Natural killer cell (primary cell): ENCODE results near the gene CHRNA10. TPM values are rescaled to one million over a fixed set of nuclear protein-coding genes. Genes with fewer than 3 reads are reported as not detected.
"Not testable (repeated sequence)": the region's sequence is repeated elsewhere in the genome, so short reads cannot be mapped to it uniquely, and the experiment has no call there.

Source experiments
- ATAC-seq, 3 donors: fragments of 150-1000 bp in 2 of 3; fragments of 200-7000 bp in 1 of 3; cut with Tn5 transposase; 1 replicate in 1 of 3; 2 replicates in 2 of 3; pipeline ENCODE4 v1.10.0; 2021; ENCODE audit warnings: mild to moderate bottlenecking in 2 of 3, moderate library complexity in 2 of 3
- DNase-seq, 2 donors: peaks; one replicate each; pipeline versions ENCODE4 v3.0.0 to v3.0.0-alpha.2; 2013 to 2021; ENCODE audit warnings: mixed read lengths in 1 of 2
- H3K27ac ChIP-seq: one replicate; pipeline ENCODE4 v1.5.1; 2013; ENCODE audit warnings: mild to moderate bottlenecking, low read length
- H3K27me3 ChIP-seq: one replicate; pipeline ENCODE4 v1.6.1; 2013; ENCODE audit warnings: low read length; ENCODE audit not compliant: control insufficient read depth, insufficient read depth
- H3K36me3 ChIP-seq: one replicate; pipeline ENCODE4 v1.6.1; 2013; ENCODE audit warnings: low read length; ENCODE audit not compliant: control insufficient read depth, insufficient read depth
- H3K4me1 ChIP-seq: one replicate; pipeline ENCODE4 v1.6.1; 2013; ENCODE audit warnings: low read length; ENCODE audit not compliant: control insufficient read depth, insufficient read depth
- H3K4me3 ChIP-seq: one replicate; pipeline ENCODE4 v1.5.1; 2013; ENCODE audit warnings: low read length
- H3K9me3 ChIP-seq: one replicate; pipeline ENCODE4 v1.6.1; 2013; ENCODE audit warnings: low read length; ENCODE audit not compliant: control insufficient read depth, insufficient read depth
- H3K27ac Mint-ChIP-seq, 2 donors: one replicate each; pipeline ENCODE4 v1.8.0; 2022; ENCODE audit warnings: mild to moderate bottlenecking in 2 of 2, mixed read lengths in 2 of 2, moderate library complexity in 1 of 2
- H3K27me3 Mint-ChIP-seq, 2 donors: one replicate each; pipeline ENCODE4 v1.8.0; 2022; ENCODE audit warnings: low read depth in 2 of 2, mixed read lengths in 2 of 2
- H3K36me3 Mint-ChIP-seq: one replicate; pipeline ENCODE4 v1.8.0; 2022; ENCODE audit warnings: mixed read lengths
- H3K4me1 Mint-ChIP-seq, 2 donors: one replicate each; pipeline ENCODE4 v1.8.0; 2022; ENCODE audit warnings: mixed read lengths in 2 of 2
- H3K4me3 Mint-ChIP-seq: one replicate; pipeline ENCODE4 v1.8.0; 2022; ENCODE audit warnings: mild to moderate bottlenecking, moderate library complexity, mixed read lengths
- H3K9me3 Mint-ChIP-seq, 2 donors: one replicate each; pipeline ENCODE4 v1.8.0; 2022; ENCODE audit warnings: mixed read lengths in 2 of 2
- WGBS: methylation state at CpG from one replicate; pipeline ENCODE4 v1.1.7; 2013; ENCODE audit warnings: missing lambda C conversion rate; ENCODE audit not compliant: insufficient coverage; 5-methylcytosine and 5-hydroxymethylcytosine counted together
- intact Hi-C: fragments of 100-400 bp; cut with micrococcal nuclease; formaldehyde crosslinking; loops from one replicate; pipeline ENCODE4 v1.14.2; 2022
- total RNA-seq, 4 donors: library from RNA; stranded (reverse); fragments of 120-200 nt in 1 of 4; gene quantifications; one replicate each; pipeline versions ENCODE4 v1.2.3 to v1.2.4, GENCODE V29; 2013 to 2022
- TF ChIP-seq, protein P1 (sequence below): fragments of 200-600 bp; IDR thresholded peaks from one replicate; pipeline ENCODE4 v1.8.0; 2022; ENCODE audit warnings: antibody characterized with exemption

The CHRNA10 gene
- total RNA-seq, 3 donors from 2014 or later (not counting 1 experiment from before 2014, with no cell fraction given) = 0.36 to 0.60 (median 0.45) TPM

DNA sequence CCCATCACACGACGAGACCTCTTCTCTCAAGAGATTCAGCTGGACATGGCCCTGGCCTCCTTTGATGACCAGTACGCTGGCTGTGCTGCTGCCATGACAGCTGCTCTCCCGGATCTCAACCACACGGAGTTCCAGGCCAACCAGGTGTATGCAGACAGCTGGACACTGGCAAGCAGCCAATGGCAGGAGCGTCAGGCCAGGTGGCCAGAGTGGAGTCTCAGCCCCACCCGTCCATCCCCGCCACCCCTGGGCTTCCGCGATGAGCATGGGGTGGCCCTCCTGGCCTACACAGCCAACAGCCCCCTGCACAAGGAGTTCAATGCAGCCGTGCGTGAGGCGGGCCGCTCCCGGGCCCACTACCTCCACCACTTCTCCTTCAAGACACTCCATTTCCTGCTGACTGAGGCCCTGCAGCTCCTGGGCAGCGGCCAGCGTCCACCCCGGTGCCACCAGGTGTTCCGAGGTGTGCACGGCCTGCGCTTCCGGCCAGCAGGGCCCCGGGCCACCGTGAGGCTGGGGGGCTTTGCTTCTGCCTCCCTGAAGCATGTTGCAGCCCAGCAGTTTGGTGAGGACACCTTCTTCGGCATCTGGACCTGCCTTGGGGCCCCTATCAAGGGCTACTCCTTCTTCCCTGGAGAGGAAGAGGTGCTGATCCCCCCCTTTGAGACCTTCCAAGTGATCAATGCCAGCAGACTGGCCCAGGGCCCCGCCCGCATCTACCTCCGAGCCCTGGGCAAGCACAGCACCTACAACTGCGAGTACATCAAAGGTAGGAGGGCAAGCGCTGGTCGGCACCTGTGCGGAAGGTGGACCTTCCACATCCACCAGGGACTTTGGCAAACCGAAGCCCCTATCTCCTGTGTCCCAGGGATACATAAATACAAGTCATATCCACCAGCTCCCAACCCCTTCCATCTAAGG is 11.3 kb downstream of the CHRNA10 start:
- TF ChIP-seq, protein P1, sequence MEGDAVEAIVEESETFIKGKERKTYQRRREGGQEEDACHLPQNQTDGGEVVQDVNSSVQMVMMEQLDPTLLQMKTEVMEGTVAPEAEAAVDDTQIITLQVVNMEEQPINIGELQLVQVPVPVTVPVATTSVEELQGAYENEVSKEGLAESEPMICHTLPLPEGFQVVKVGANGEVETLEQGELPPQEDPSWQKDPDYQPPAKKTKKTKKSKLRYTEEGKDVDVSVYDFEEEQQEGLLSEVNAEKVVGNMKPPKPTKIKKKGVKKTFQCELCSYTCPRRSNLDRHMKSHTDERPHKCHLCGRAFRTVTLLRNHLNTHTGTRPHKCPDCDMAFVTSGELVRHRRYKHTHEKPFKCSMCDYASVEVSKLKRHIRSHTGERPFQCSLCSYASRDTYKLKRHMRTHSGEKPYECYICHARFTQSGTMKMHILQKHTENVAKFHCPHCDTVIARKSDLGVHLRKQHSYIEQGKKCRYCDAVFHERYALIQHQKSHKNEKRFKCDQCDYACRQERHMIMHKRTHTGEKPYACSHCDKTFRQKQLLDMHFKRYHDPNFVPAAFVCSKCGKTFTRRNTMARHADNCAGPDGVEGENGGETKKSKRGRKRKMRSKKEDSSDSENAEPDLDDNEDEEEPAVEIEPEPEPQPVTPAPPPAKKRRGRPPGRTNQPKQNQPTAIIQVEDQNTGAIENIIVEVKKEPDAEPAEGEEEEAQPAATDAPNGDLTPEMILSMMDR = no peak
- Mint-ChIP-seq H3K4me3 (no peak overlapping the region), H3K27ac (no peak overlapping the region), H3K36me3 (peaks cover 2% of the 10 kb centered on the region), H3K27me3 (peaks cover 0 to 6% of the 10 kb centered on the region in 2 donors), H3K4me1 (no peaks in the 10 kb centered on the region), H3K9me3 (no peaks in the 10 kb centered on the region)
- H3K36me3 ChIP-seq = peaks cover 2% of the 10 kb centered on the region
- H3K9me3 ChIP-seq = no peaks in the 10 kb centered on the region
- no peak overlapping the region for H3K27ac ChIP-seq
- WGBS = 93% methylated on average over 33 of the region's 33 CpGs
- no peak for DNase-seq
- H3K4me3 ChIP-seq = no peak overlapping the region
- ATAC-seq = no peak
- no peaks in the 10 kb centered on the region for H3K27me3 ChIP-seq
- no peaks in the 10 kb centered on the region for H3K4me1 ChIP-seq
- intact Hi-C loops = no loop called here

DNA sequence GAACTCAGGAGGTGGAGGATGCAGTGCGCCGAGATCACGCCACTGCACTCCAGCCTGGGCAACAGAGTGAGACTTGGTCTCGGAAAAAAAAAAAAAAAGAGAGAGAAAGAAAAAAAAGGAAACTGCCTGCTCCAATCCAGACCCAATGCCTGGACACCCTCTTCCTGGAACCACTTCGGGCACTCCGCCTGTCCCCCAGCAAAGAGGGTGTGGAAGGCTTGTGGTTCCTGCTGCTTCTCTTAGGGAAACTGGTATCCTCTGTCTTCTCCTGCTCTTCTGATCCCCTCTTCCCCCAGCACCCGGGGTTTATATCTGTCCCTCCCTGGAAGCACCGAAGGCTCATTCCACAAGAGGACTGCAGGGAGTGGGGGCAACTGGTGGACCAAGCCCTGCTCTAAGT is 12.9 kb downstream of the CHRNA10 start:
- Mint-ChIP-seq H3K4me1 (no peaks in the 10 kb centered on the region), H3K27ac (no peak overlapping the region), H3K9me3 (no peaks in the 10 kb centered on the region), H3K4me3 (no peak overlapping the region), H3K27me3 (peaks cover 0 to 6% of the 10 kb centered on the region in 2 donors), H3K36me3 (no peaks in the 10 kb centered on the region)
- Histone ChIP-seq H3K4me1 (no peaks in the 10 kb centered on the region), H3K27me3 (no peaks in the 10 kb centered on the region), H3K4me3 (no peak overlapping the region), H3K36me3 (no peaks in the 10 kb centered on the region), H3K27ac (no peak overlapping the region), H3K9me3 (no peaks in the 10 kb centered on the region)
- ATAC-seq (no peak), DNase-seq (no peak)
- TF ChIP-seq, protein P1 = no peak
- WGBS = 92% methylated on average over 8 of the region's 8 CpGs
- intact Hi-C loops = no loop called here

DNA sequence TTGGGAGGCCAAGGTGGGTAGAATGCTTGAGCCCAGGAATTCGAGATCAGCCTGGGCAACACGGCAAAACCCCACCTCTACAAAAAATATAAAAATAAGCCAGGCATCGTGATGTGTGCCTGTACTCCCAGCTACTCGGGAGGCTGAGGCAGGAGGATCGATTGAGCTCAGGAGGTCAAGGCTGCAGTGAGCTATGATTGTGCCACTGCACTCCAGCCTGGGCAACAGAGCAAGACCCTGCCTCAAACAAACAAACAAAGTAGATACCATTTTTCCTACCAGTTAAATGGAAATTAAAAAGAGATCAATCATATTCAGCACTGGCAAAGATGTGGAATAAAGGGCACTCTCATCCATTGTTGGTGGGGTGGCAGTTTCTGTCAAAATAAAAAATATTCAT is 13.9 kb downstream of the CHRNA10 start:
- WGBS = 92% methylated on average over 5 of the region's 5 CpGs
- H3K36me3 Mint-ChIP-seq, H3K9me3 ChIP-seq, H3K27me3 Mint-ChIP-seq, H3K9me3 Mint-ChIP-seq, H3K27me3 ChIP-seq, H3K36me3 ChIP-seq, H3K4me3 Mint-ChIP-seq, DNase-seq, H3K4me1 ChIP-seq, H3K4me1 Mint-ChIP-seq, H3K4me3 ChIP-seq, H3K27ac Mint-ChIP-seq, ATAC-seq, H3K27ac ChIP-seq, intact Hi-C loops: not testable (repeated sequence)

DNA sequence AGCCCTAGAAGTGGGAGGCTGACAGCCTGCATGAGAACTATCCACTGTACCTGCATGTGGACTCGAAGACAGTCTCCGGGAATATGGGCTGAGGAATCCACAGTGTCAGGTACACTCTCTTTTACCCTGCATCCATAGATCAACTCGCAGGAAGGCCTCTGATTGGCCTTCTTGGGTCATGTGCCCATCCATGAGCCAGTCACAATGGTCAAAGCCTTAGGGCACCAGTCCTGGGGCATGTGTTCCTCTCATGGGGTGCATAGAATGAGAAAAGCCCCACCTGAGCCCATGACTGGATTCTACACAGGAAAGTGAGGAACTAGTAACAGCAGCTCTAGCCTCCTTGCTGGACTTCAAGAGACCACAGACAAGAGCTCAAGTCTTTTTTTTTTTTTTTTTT is 15.6 kb downstream of the CHRNA10 start:
- ATAC-seq (no peak), DNase-seq (no peak)
- TF ChIP-seq, protein P1 = no peak
- Mint-ChIP-seq H3K9me3 (no peaks in the 10 kb centered on the region), H3K4me3 (no peak overlapping the region), H3K27me3 (peaks cover 0 to 14% of the 10 kb centered on the region in 2 donors), H3K27ac (no peak overlapping the region), H3K4me1 (no peaks in the 10 kb centered on the region), H3K36me3 (no peaks in the 10 kb centered on the region)
- H3K9me3 ChIP-seq = no peaks in the 10 kb centered on the region
- H3K4me3 ChIP-seq = no peak overlapping the region
- H3K27ac ChIP-seq = no peak overlapping the region
- intact Hi-C loops = no loop called here
- no peaks in the 10 kb centered on the region for H3K4me1 ChIP-seq
- 90% methylated on average over 3 of the region's 3 CpGs for WGBS
- no peaks in the 10 kb centered on the region for H3K36me3 ChIP-seq
- H3K27me3 ChIP-seq = no peaks in the 10 kb centered on the region

DNA sequence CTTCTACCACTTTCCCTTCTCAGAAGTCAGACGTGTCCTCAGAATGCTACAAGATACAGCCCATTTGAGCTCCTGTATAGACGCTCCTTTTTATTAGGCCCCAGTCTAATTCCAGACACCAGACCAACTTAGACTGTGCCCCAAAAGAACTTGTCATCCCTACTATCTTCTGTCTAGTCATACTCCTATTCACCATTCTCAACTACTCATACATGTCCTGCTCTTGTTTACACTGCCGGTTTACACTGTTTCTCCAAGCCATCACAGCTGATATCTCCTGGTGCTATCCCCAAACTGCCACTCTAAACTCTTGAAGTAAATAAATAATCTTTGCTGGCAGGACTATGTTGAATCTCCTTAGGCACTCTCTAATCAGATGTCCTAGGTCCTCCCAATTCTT is 18.7 kb downstream of the CHRNA10 start:
- H3K9me3 Mint-ChIP-seq, H3K4me1 ChIP-seq, intact Hi-C loops, H3K27ac ChIP-seq, H3K4me3 Mint-ChIP-seq, H3K4me3 ChIP-seq, H3K4me1 Mint-ChIP-seq, H3K36me3 ChIP-seq, H3K9me3 ChIP-seq, H3K27me3 ChIP-seq, DNase-seq, H3K27ac Mint-ChIP-seq, H3K36me3 Mint-ChIP-seq, ATAC-seq: not testable (repeated sequence)
- peaks cover 21 to 25% of the 10 kb centered on the region in 2 donors for H3K27me3 Mint-ChIP-seq
- 87% methylated on average over 2 of the region's 3 CpGs for WGBS

DNA sequence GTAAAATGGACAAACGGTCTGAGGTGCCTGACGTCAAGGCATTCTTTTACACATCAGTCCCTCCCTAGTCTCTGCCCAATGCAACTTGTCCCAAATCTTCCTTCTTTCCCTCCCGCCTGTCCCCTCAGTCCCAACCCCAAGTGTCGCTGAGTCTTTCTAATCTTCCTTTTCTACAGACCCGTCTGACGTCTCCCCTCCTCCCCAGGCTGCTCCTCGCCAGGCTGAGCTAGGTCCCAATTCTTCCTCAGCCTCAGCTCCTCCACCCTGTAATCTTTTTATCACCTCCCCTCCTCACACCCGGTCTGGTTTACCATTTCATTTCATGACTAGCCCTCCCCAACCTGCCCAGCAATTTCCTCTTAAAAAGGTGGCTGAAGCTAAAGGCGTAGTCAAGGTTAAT is 21.8 kb downstream of the CHRNA10 start:
- intact Hi-C loops, H3K9me3 ChIP-seq, H3K4me1 Mint-ChIP-seq, H3K4me1 ChIP-seq, H3K27ac Mint-ChIP-seq, H3K27me3 ChIP-seq, ATAC-seq, H3K4me3 ChIP-seq, H3K36me3 ChIP-seq, H3K27ac ChIP-seq, H3K36me3 Mint-ChIP-seq, H3K9me3 Mint-ChIP-seq, DNase-seq, H3K4me3 Mint-ChIP-seq: not testable (repeated sequence)
- peaks cover 33 to 46% of the 10 kb centered on the region in 2 donors for H3K27me3 Mint-ChIP-seq
- 57% methylated on average over 9 of the region's 9 CpGs for WGBS
